ENCODE data around the gene TXNDC8.

DNA sequence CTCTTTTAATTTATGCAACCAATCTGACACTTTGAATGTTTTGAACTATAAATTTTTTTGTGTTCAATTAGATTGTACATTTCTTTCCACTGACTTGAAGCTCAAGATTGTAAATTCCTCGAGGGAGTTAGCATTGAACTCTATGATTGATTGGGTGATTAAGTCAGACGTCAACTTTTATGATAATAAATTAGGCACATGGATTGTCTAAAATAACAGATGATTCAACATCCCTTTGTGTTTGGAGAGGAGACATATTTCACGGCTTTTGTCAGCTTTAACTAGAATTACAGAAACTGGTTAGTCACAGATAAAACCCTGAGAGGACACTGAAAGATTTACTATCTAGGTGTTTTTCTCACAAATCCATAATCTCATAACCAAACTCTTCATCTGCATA, 32.7 kb upstream of the TXNDC8 start:
- TF ChIP-seq, protein P1, sequence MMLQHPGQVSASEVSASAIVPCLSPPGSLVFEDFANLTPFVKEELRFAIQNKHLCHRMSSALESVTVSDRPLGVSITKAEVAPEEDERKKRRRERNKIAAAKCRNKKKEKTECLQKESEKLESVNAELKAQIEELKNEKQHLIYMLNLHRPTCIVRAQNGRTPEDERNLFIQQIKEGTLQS (IDR thresholded peaks at IDR 0.05), result no peak
- peak; percentile 31; the same call in 1 of the 2 replicates for TF ChIP-seq FOSL1 (IDR thresholded peaks at IDR 0.05; ENCODE audit: low read depth)
- TF ChIP-seq, protein P2, sequence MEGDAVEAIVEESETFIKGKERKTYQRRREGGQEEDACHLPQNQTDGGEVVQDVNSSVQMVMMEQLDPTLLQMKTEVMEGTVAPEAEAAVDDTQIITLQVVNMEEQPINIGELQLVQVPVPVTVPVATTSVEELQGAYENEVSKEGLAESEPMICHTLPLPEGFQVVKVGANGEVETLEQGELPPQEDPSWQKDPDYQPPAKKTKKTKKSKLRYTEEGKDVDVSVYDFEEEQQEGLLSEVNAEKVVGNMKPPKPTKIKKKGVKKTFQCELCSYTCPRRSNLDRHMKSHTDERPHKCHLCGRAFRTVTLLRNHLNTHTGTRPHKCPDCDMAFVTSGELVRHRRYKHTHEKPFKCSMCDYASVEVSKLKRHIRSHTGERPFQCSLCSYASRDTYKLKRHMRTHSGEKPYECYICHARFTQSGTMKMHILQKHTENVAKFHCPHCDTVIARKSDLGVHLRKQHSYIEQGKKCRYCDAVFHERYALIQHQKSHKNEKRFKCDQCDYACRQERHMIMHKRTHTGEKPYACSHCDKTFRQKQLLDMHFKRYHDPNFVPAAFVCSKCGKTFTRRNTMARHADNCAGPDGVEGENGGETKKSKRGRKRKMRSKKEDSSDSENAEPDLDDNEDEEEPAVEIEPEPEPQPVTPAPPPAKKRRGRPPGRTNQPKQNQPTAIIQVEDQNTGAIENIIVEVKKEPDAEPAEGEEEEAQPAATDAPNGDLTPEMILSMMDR (IDR thresholded peaks at IDR 0.05 in 2 of 3, conservative IDR thresholded peaks at IDR 0.05 in 1 of 3; ENCODE audit: borderline replicate concordance in 1 of 3, insufficient read depth in 1 of 3, low read depth in 2 of 3, low read length in 2 of 3), result no peak

Data from HCT116 (cell line).